ENCODE measurements around the gene PNKP.

The PNKP gene

DNA sequence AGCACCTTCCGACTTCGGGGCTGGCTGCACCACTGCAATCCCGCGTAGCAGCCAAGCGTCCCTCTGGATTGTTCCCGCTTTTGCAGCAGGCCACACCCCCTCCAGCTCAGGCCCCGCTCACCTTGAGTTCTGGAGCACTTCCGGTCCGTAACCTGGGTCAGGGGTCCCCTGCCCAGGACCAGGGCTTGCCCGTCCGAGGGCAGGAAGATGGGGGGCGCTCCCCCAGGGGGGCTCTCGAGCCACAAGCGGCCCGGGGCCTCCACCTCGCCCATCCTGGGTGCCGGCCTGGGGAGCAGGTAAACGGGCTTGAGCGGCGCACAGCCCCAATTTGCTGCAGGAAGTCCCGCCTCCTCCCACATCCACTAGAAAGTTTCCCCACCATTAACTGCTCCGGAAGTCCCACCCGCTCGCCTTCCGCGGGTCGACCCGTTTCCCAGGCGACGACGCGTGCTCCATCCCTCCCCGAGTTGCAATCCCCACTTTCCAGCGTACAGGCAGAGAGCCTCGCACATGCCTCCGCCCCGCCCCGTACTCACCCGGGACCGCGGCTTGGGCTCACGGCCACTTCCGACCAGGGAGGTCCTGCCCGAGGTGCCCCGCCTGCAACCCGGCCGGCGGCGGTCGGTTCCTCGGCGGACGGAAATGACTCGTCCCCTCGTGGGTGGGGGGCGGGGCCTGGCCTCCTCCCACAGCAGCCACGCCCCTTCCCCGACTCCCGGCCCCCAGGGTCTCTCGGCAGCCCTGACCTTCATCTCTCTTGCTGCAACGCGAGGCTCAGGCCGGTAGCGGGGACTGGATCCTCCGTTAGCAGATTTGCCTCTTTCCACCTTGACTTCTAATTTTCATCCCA is at the start of gene PNKP:
TSS of gene PNKP (minus strand) at position 644 of the 850 bp plus-strand sequence. CDS start at position 272, 372 bp downstream.
- DNase-seq, result peak; percentile 91

DNA sequence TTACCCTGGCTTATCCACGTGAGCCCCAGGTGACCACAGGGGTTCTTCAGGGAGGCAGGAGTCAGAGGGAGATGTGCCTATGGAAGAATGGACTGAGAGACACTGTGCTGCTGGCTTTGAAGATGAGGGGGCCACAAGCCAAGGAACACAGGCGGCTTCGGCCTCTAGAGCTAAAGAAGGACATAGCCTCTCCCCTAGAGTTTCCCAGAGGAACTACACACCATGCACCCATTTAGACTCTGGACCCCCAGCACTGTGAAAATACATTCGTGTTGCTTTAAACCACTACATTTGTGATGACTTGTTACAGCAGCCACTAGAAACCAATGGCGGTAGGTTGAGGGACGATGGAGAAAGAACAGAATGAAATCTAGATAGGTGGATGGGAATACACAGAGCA is 47.9 kb upstream of the PNKP start:
- no peak for DNase-seq

DNA sequence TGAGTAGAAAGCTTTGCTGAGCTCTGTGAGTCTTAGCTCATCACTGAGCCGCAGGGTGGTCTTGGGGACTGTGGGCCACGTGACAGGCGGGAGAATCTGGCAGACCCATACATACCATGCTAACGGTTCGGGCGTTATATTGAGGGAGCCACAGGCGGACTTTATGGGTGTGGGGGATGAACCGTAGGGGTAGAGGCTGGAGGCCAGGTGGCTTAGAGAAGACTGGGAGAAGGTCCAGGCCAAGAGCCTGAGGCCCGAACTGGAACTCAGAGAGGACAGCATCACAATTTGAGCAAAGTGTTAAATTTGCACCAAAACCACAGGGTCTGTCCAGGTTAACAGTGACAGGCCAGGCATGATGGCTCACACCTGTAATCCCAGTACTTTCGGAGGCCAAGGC is 46.3 kb upstream of the PNKP start:
- no peak for DNase-seq

DNA sequence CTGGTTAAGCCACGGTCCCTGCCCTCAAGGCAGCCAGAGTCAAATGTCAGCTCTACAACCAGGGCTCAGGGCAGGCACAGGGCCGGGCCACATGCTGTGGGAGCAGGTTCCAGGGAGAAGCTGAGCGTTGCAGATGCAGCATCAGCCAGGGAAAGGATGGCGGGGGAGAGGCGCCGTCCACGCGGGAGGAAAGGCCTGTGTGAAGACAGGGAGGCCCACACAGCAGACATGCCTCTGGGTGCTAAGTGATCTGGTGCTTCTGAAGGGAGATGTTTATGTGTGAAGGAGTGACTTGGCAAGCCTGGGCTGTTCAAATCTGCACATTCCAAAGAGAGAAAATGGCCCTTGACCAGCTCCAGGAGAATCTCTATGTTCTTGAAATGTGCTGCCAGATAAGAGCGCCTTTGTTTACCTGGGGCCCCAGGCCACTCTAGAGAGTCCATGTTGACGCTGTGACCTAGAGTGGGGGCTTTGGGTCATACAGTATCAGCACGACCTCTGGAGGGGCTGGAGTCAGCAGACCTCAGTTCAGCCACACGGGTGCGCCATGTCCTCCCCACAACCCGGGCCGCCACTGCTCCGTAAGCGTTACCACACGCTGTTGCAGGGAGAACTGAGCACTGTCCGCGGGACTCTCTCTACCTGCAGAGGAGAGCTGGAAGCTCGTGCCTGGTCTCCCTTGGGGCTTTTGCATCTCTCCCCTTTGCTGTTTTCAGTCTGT is 45.7 kb upstream of the PNKP start:
- no peak for DNase-seq

DNA sequence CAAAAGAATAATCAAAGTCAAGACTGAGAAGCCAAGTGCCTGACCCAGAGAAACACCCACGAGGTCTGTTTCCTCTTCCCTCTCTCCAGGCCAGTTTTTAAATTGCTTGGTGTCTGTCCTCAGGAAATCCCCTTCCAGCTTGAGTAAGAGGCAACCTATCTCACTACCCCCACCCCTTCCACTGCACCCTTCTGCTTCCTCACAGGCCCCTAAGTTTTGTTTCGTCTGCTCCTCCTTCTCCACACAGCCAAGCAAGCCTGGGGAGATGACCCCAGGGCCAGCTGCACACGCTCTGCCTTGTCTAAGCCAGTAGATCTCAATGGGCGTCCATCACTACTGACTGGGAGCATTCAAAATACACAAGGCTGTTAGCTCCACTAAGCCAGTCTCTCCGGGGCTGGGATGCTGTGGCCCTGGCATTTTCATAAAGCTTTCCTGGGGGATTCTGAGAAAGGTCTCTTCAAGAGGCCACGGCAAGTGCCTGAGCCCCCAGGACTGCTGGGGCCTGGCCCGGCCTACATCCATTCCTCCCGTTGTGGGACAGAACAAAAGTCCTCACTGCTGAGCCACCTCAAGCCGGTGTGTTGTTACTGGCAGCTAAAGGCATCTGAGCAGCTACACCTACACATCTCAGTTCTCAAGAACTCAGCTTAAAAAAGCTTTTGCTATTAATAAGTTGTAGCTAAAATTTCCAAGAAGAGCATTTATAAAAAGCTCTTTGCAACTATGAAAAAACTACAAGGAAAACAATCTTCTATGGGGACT is 44.2 kb upstream of the PNKP start:
- no peak for DNase-seq

DNA sequence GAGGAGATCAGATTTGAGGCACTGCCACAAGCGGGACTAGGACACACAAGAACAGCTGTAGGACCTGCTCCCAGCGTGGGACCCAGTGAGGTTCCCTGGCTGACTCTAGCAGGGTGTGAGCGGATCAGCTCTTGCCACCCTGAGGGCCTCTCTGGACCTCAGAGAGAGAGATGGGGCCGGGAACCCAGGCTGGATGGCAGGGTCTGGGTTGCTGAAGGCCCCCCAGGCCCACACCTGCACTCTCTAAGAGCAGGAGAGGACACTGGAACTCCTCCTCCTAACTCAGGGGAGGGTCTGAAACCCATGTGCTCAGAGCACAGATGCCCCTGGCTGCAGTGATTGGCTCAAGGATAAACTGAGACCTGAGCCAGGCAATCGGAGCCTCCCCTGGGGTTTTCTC is 42.8 kb upstream of the PNKP start:
- DNase-seq, result no peak

DNA sequence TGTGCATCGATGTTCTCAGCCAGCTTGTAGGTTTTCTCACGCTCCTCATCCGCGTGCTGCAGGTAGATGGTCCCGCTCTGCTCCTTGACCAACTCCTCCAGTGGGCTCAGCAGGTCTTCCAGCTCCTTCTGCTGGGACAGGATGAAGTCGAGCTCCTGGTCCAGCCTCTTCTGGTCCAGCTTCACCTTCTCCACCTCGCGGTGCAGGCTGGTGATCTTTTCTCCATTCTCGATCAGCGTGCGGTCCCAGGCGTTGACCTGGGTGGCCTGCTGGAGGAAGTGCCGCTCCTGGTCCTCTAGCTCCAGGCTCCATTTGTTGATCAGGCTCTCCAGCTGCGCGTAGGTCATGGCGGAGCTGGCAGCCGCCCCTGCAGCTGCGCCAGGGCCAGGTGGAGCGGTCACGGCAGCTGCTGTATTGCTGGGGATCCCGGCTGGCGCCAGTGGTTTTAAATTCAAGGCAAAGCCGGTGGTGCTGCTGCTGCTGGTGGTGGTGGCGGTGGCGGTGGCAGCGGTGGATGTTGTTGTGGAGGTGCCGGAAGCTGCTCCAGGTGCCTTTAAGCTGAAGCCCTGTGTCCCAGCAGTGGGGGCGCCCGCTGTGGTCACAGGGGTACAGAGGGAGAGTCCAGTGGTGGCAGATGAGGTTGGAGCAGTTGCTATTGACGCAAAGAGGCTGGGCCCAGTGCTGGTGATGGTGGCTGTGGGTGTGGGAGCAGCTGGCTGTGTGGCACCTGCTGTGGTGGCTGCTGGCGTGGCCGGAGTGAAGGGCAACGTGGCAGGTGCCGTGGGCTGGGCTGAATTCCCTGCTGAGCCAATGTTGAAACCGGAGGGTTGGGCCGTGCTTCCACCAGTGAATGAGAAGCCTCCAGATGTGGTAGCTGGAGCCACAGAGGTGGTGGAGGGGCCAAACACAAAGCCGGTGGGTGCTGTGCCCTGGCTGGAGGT is 41.4 kb upstream of the PNKP start:
- DNase-seq, result no peak

DNA sequence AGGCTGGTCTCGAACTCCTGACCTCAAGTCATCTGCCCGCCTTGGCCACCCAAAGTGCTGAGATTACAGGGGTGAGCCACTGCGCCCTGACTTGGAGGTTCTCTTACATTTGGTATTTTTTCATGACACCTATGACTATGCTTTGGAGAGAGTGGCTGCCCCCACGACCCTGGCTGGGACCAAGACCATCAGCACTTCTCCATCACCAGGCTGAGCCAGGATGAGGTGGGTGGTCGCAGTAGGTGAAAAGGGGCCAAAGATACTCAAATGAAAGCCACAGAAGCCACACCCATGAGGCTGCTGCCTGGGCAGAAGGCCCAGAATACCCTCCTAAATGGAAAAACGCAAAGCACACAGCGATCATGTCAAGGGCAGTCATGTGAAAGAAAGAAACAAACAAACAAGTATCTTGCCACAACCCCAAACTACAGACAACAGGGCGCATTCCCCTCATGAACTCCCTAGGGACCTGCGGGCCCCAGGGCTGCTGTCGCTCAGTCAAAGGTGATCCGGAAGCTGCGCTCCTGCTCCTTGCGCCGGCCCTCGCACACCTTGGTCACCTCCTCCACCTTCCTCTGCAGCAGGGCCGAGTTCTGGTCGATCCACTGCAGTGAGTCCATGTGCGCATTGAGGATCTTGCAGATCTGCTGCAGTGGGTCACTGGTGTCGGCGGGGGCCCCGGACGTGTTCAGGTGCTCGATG is 40.5 kb upstream of the PNKP start:
- DNase-seq, result no peak

DNA sequence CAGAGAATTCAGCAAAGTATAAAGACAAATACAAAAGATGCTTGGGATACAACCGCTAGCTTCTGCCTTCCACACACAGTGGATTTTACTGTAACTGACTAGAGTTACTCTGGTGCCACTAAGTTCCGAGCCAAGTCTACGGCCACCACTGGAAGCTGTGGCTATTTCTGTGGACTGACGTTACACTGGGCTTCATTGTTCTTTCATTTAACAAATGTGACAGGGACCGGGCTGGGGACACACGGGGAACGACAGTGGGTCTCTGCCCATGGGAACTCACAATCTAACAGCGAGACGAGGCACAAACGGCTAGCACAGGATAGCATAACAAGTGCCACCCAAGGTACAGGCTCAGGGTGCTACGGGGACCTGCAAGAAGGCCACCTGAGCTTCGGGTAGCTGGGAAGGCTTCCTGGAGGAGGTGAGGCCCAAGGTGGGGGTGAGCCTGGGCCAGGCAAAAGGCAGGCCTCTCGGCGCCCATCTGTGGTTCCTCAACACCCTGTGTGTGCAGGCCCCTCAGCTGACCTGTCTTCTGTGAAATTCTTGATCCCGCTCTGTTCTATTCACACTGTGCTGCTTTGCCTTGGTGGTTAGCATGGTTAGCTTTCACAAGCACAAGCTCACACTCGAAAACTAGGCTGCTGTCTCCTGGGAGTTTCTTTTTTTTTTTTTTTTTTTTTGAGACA is 39.6 kb upstream of the PNKP start:
- DNase-seq, result no peak

DNA sequence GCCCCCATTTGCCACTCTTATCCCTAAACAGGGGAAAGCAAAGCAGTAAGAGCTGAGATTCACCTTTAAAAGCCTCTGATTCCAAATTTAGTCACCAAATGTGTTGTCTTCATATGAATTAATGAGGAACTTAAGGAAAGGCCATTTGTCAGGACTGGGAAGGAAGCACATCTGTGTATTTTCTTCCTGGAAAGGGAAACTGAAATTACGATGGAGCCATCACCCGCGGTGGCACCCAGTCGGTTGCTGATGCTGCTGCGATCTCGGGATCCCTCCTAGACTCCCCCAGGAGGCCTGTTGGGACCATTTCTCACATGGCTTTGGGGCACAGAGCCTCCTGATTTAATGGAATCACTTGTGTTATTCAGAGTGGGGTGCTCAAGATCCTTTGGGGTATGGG is 36.8 kb upstream of the PNKP start:
- DNase-seq, result no peak

DNA sequence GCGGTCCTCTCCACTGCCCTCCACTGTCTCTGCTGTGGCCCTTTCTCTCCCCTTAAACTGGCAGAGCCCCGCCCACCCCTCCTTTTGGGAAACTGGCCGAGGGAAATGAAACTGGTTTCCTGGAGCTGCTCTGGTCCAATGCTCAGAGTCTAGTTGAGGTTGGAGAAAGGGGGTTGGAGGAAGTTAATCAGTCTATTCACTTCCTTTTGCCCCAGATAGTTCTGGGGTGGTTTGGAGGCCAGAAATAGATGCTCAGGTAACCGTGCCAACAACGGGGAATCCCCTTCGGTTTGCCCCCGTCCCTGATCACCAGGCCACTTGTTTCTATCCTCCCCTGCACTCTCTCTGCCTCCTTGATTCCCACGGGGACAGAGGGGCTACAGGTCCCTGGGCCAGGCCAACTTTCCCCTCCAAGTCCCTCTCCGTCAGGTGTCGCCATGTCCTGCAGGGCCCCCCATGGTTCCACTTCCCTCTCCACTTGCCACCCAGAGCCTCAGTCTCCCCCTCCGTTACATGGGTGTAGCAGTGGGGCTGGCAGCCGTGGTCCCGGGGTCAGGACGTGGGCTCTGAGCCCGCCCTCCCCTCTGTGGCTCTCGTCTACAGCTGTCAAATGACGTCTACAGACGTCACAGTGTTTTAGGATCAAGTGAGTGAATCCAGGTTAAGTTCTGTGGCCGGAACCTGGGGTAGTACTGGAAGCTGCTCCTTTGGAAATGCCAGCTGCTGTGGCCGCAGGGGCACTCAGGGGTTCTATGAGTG is 29.7 kb upstream of the PNKP start, which contains the start of gene IL4I1:
TSS of gene IL4I1 (minus strand) at position 25 of the 759 bp plus-strand sequence. CDS start 727 bp downstream, outside the sequence.
- DNase-seq, result peak; percentile 61

DNA sequence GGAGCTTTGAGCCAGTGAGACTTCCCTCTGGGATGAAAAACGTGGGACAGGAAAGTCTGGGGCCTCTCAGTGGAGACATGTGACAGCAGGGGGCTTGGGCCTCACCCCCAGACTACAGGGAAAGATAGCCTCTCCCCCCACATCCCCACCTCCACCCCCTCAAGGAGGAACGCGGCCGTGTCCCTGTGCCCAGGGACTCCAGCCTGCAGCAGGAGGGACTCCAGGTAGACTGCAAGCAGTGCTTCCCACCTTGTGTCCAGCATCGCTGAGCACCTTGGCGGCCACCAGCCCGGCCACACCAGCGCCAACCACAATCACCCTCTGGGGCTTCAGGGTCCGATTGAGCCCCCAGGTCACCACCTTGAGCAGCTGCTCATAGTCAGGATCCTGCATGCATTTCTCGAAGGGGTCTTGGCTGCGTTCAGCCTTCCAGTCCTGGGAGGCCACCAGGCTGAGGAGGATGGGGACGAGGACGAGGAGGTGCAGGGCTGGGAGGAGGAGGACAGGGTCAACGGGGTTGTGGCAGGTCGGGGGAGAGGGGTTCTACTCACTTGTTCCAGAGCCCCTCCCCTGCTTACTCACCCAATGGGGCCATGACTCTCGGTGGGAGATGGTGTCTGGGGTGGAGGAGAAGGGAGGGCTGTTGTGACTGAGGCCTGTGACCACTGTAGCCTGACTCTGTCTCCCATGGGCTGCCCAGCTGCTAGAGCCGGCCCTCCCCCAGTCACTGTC is 28.4 kb upstream of the PNKP start:
- DNase-seq, result no peak

DNA sequence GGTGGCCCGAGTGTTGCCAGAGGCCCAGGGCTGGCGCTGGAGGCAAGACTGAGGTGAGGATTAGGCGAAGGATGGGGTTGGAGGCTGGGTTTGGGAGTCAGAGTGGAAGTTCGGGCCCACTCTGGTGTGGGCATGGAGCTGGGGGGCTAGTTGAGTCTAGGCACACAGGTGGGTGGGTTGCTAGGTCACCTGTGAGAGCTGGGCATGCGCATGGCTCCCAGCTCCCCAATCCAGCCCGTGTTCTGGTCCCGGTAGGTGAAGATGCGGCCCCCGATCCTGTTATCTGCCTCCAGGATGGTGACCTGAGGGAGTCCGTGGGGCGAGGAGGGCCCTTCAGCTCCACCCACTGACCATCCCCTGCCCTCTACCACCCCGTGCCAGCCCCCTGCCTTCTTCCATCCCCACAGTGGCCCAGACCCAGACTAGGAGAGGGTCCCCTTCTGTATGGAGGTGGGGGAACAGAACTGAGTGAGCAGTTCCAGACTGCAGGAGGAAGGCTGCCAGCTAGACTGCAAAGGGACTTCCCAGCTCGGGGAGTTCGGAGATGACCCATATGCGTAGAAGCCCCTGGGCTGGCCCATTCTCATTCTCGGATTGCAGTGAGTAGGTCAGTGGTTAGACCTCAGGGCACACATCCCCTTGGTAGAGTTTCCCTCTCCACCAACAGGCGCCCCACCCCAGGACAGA is 27.6 kb upstream of the PNKP start:
- DNase-seq, result no peak

DNA sequence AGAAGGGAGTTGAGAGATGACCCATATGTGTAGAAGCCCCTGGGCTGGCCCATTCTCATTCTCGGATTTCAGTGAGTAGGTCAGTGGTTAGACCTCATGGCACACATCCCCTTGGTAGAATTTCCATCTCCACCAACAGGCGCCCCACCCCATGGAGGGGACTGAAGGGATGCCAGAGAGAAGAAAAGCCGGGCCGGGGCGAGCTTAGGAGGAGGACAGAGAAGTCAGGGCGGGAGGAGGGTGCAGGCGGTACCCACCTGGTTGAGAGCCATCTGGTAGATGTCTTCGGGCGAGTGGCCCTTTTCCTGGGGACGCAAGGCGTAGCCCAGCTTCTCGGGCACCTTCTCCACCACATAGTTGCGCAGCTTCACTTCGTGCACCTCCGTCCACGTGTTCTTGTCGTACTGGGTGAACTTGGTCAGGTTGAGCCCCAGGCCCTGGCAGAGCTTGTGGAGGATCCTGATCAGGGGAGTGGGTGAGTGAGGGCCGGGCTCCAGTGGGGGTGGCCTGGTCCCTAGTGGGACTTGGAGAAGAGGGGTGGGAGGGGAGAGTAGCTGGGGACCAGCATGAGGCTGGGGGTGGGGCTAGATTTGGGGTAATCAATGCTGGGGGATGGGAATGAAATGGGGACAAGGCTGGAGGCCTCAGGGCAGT is 26.8 kb upstream of the PNKP start:
- DNase-seq, result no peak

DNA sequence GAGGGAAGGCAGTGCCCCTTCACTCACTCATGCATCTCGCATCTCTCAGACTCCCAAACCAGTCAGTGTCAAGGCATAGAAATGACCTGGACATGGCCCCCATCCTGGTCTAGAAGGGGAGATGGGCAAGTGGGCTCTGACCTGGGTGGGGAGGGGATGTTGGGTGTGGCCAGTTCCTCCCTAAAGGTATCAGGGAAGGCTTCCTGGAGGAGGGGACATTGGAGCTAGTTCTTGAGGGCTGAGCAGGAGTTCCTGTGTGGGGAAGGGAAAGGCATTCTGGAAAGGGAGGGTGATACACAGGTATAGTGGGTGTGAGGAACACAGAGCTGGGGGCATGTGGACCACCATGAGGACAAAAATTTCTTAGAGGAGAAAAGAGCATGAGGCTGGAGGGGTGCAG is 25.3 kb upstream of the PNKP start:
- no peak for DNase-seq

DNA sequence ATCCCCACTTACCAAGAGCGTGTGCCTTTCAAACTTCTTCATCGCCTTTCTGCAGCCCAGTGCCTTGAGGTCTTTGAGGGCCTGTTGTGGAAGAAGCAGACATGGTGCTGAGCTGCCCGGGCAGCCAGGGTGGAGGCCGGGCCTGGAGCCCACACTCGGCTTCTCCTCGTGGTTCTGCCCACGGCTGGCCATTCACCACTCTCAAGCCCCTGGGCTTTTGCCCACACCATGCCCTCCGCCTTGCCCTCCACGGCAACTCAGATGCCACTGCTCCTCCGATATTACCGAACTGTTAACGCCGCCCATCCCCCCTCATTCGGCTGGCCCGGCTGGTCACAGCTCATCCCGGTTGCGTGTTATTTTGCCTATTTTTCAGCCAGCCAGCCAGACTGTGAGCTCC is 24.0 kb upstream of the PNKP start:
- no peak for DNase-seq

DNA sequence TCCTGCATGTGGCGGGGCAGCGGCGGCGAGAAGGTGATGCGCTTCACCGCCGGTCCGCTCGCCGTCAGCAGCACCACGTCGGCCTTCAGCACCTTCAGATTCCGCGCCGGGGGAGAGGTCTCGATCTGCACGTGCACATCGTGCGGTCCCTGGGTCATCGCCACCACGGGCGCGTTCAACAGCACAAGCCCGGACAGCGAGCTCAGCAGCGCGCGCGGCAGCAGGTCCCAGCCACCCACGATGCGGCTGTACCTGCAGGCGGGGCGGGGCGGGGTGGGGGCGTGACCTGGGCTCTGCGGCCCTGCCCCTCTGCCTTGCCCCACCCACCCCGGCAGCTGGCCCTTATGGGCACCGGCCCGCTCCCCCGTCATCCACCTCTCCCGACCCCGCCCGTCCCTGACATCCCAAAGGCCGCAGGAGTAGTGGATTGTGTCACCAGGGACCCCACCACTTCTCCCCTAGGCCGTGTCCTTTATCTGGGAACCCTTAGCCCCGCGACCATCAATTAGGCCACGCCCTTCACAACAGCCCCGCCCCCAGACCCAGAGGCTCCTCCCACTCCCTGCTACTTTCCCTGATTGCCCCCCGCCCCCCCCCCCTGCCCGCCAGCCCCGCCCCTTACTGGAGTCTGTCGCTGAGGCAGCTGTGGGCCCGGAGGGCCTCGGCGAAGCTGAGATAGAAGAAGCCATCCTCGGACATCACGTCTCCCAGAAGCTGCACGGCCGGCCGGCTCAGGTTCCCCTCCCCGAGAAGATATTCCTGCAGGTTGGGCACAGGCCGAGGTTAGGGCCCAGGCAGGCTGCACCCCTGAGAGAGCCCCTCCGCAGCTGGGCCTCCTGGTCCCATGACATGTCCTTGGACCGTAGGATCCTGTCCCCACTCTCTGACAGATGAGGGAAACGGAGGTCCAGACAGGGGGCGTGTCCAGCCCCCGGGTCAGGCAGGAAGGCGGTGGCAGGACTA is 23.3 kb upstream of the PNKP start:
- DNase-seq, result peak; percentile 82

All from CD4-positive, alpha-beta T cell treated with Interleukin-6 for 4 hours (primary cell).